Measurements from ENCODE around the gene DLG3.
"Not testable (repeated sequence)": the region's sequence is repeated elsewhere in the genome, so short reads cannot be mapped to it uniquely, and the experiment has no call there.

The DLG3 gene

GRCh38 chrX:70444326-70444945 is at the start of gene DLG3:
Gene DLG3, plus strand, starts transcription at chrX:70444835. Its CDS starts 367 bp downstream, at chrX:70445202.
- DNase-seq = peak; percentile 19

GRCh38 chrX:70398899-70399298 is 45.7 kb upstream of the DLG3 start:
- DNase-seq = no peak

- not testable (repeated sequence) for DNase-seq
These were observed 44.5 kb upstream of the DLG3 start for GRCh38 chrX:70400181-70400580.

- no peak for DNase-seq
These were observed 41.9 kb upstream of the DLG3 start for GRCh38 chrX:70402721-70403120.

- DNase-seq = no peak
These were observed 39.6 kb upstream of the DLG3 start for GRCh38 chrX:70405003-70405402.

GRCh38 chrX:70410921-70411320 is 33.7 kb upstream of the DLG3 start:
- no peak for DNase-seq

GRCh38 chrX:70411475-70411874 is 33.2 kb upstream of the DLG3 start:
- DNase-seq = no peak

GRCh38 chrX:70421618-70422017 is 23.0 kb upstream of the DLG3 start:
- no peak for DNase-seq

- DNase-seq = no peak
These were observed 21.7 kb upstream of the DLG3 start, which contains the start of gene GDPD2 for GRCh38 chrX:70422851-70423341. Gene GDPD2, plus strand, starts transcription at chrX:70423314. Its CDS starts 1,671 bp downstream, at chrX:70424985.

- no peak for DNase-seq
These were observed 20.5 kb upstream of the DLG3 start for GRCh38 chrX:70423936-70424675.

GRCh38 chrX:70424801-70425200 is 19.8 kb upstream of the DLG3 start:
- no peak for DNase-seq

GRCh38 chrX:70426286-70427278 is 18.1 kb upstream of the DLG3 start:
- DNase-seq = no peak

GRCh38 chrX:70427365-70427764 is 17.3 kb upstream of the DLG3 start:
- no peak for DNase-seq

GRCh38 chrX:70429759-70430158 is 14.9 kb upstream of the DLG3 start:
- no peak for DNase-seq

- no peak for DNase-seq
These were observed 11.4 kb upstream of the DLG3 start for GRCh38 chrX:70432936-70433847.

- peak; percentile 78 for DNase-seq
These were observed 10.7 kb upstream of the DLG3 start for GRCh38 chrX:70433848-70434351.

GRCh38 chrX:70434352-70434866 is 10.2 kb upstream of the DLG3 start:
- DNase-seq = peak; percentile 69

GRCh38 chrX:70434914-70435586 is 9.6 kb upstream of the DLG3 start:
- no peak for DNase-seq

GRCh38 chrX:70436343-70436742 is 8.3 kb upstream of the DLG3 start:
- no peak for DNase-seq

GRCh38 chrX:70437011-70437410 is 7.6 kb upstream of the DLG3 start:
- no peak for DNase-seq

Measured in activated naive CD4-positive, alpha-beta T cell treated with Interleukin-2 at 50 U/mL for 16 hours (primary cell).